ENCODE results near the gene ITPR3. TPM values are rescaled to one million over a fixed set of nuclear protein-coding genes. Genes with fewer than 3 reads are reported as not detected.

Gene ITPR3
- total RNA-seq, 1 donor from 2014 or later, result 42.9 TPM

- Mint-ChIP-seq H3K4me3 (no peak overlapping the region), H3K36me3 (ENCODE audit: low read depth) (no peaks in the 10 kb centered on the region), H3K27me3 (ENCODE audit: insufficient read depth) (peaks cover 31% of the 10 kb centered on the region), H3K9me3 (no peaks in the 10 kb centered on the region), H3K4me1 (ENCODE audit: low read depth) (peaks cover 11% of the 10 kb centered on the region), H3K27ac (no peak overlapping the region)
- intact Hi-C loops (cut with micrococcal nuclease), result no loop called here
- no peak for DNase-seq (ENCODE audit: low spot score)
Observed at GRCh38 chr6:33721508-33721907, 100.4 kb downstream of the ITPR3 start.

DNA sequence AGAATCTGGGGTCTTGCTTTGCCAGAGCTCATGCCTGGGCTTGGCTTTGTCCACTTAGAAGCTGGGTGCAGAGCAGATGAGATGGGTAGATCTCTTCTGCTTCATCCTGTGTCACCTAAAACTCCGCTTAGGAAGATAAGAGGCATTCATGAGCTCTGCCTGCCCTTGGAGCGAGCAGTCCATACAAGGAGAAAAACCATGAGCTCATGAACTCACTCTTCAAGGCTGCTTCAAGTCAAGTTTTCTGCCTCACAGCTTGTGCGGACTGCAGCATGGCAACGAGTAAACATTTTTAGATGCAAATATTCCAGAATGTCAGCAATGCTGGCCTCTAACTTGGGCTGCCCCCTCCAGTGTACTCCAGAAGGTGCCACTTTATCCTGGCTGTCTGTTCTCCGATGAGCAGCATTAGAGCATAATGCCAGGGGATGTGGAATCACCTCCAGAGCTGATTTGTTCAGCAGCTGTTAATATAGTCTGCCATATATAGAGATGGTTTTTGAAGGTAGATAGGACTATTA is 101.0 kb downstream of the ITPR3 start:
- intact Hi-C loops (cut with micrococcal nuclease), result no loop called here

GRCh38 chr6:33723371-33724085 is 102.4 kb downstream of the ITPR3 start:
- intact Hi-C loops (cut with micrococcal nuclease), result no loop called here
- Mint-ChIP-seq H3K36me3 (ENCODE audit: low read depth) (no peaks in the 10 kb centered on the region), H3K27me3 (ENCODE audit: insufficient read depth) (peaks cover 28% of the 10 kb centered on the region), H3K27ac (no peak overlapping the region), H3K9me3 (no peaks in the 10 kb centered on the region), H3K4me1 (ENCODE audit: low read depth) (peaks cover 11% of the 10 kb centered on the region), H3K4me3 (no peak overlapping the region)
- no peak for DNase-seq (ENCODE audit: low spot score)

More for the DNA sequence above, 101.0 kb downstream of the ITPR3 start:
- Mint-ChIP-seq H3K27me3 (ENCODE audit: insufficient read depth) (peaks cover 29% of the 10 kb centered on the region), H3K36me3 (ENCODE audit: low read depth) (no peaks in the 10 kb centered on the region), H3K9me3 (no peaks in the 10 kb centered on the region), H3K4me3 (no peak overlapping the region), H3K4me1 (ENCODE audit: low read depth) (peaks cover 11% of the 10 kb centered on the region), H3K27ac (no peak overlapping the region)
- no peak for DNase-seq (ENCODE audit: low spot score)

- H3K27me3 Mint-ChIP-seq (ENCODE audit: insufficient read depth), result peaks cover 27% of the 10 kb centered on the region
- no peak for DNase-seq (ENCODE audit: low spot score)
- peaks cover 11% of the 10 kb centered on the region for H3K4me1 Mint-ChIP-seq (ENCODE audit: low read depth)
- no peak overlapping the region for H3K27ac Mint-ChIP-seq
- no peak overlapping the region for H3K4me3 Mint-ChIP-seq
- intact Hi-C loops (cut with micrococcal nuclease), result no loop called here
- no peaks in the 10 kb centered on the region for H3K36me3 Mint-ChIP-seq (ENCODE audit: low read depth)
- H3K9me3 Mint-ChIP-seq, result no peaks in the 10 kb centered on the region
Observed at GRCh38 chr6:33724102-33725023, 103.2 kb downstream of the ITPR3 start.

DNA sequence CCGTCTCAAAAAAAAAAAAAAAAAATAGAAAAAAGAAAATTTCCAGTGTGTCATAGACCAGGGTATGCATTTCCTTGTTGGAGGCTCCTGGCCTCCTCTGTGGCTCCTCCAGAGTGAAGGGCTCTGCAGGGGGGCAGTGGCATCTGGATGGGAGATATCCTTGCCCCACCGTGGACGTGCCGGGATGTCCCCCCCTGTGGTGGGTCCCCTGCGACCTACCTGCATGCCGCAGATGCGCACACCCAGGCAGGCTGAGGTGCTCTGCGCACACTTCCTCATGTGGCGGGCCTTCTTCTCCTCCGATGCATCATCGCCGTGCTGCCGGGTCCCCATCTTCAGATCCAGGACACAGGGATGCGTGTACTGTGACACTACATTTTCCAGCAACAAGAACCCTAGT is 104.1 kb downstream of the ITPR3 start:
- H3K27me3 Mint-ChIP-seq (ENCODE audit: insufficient read depth), result peaks cover 26% of the 10 kb centered on the region

GRCh38 chr6:33725891-33726673 is 105.0 kb downstream of the ITPR3 start:
- Mint-ChIP-seq H3K36me3 (ENCODE audit: low read depth) (no peaks in the 10 kb centered on the region), H3K27ac (no peak overlapping the region), H3K4me3 (no peak overlapping the region), H3K27me3 (ENCODE audit: insufficient read depth) (peaks cover 26% of the 10 kb centered on the region), H3K9me3 (no peaks in the 10 kb centered on the region), H3K4me1 (ENCODE audit: low read depth) (peaks cover 11% of the 10 kb centered on the region)
- DNase-seq (ENCODE audit: low spot score), result no peak
- intact Hi-C loops (cut with micrococcal nuclease), result no loop called here

More for the DNA sequence above, 104.1 kb downstream of the ITPR3 start:
- no peak for DNase-seq (ENCODE audit: low spot score)
- Mint-ChIP-seq H3K9me3 (no peaks in the 10 kb centered on the region), H3K4me1 (ENCODE audit: low read depth) (peaks cover 11% of the 10 kb centered on the region), H3K36me3 (ENCODE audit: low read depth) (no peaks in the 10 kb centered on the region), H3K27ac (no peak overlapping the region), H3K4me3 (no peak overlapping the region)
- intact Hi-C loops (cut with micrococcal nuclease), result no loop called here

- intact Hi-C loops (cut with micrococcal nuclease), result no loop called here
- DNase-seq (ENCODE audit: low spot score), result no peak
- no peaks in the 10 kb centered on the region for H3K9me3 Mint-ChIP-seq
- H3K27ac Mint-ChIP-seq, result no peak overlapping the region
- peaks cover 11% of the 10 kb centered on the region for H3K4me1 Mint-ChIP-seq (ENCODE audit: low read depth)
- no peaks in the 10 kb centered on the region for H3K36me3 Mint-ChIP-seq (ENCODE audit: low read depth)
- no peak overlapping the region for H3K4me3 Mint-ChIP-seq
- peaks cover 24% of the 10 kb centered on the region for H3K27me3 Mint-ChIP-seq (ENCODE audit: insufficient read depth)
Observed at GRCh38 chr6:33726696-33727095, 105.6 kb downstream of the ITPR3 start.

DNA sequence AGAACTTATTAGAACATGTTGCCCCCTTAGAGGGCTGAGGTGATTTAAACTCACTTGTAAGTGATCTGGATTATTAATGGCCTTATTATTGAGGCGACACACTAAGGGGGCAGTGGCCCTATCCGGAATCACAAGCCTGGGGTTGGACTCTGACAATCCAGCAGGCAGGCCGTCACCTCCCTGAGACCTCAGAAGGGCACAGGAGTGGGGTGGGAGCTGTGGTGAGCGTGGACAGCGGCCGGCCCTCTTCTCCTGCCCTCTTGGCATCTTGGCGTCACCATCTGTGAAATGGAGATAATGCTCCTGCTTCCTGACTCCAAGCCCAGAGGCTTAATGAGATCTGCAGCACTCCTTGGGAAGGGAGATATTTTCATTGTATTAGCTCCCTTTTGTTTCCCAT is 106.0 kb downstream of the ITPR3 start:
- Mint-ChIP-seq H3K4me3 (no peak overlapping the region), H3K4me1 (ENCODE audit: low read depth) (peaks cover 11% of the 10 kb centered on the region), H3K27me3 (ENCODE audit: insufficient read depth) (peaks cover 21% of the 10 kb centered on the region), H3K36me3 (ENCODE audit: low read depth) (no peaks in the 10 kb centered on the region), H3K27ac (no peak overlapping the region), H3K9me3 (no peaks in the 10 kb centered on the region)
- no peak for DNase-seq (ENCODE audit: low spot score)
- intact Hi-C loops (cut with micrococcal nuclease), result no loop called here

DNA sequence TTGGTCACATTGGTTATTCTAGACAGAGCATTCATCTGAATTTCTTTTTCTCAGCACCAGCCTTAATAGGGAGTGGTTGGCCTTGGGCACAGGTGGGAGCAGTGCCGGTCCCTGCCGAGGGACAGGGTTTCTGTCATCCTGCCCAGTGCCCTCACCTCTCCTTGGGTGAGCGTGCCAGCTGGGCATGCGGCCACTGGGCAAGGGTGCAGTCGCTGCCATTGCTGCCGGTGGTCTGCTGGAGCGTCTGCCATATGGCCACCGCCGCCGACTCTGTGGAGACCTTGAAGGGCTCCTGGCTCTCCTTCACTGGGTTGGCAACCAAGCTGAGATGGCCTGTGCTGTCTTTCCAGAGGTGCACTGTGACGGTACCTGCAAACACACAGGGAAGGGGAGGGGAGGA is 106.8 kb downstream of the ITPR3 start:
- no peak for DNase-seq (ENCODE audit: low spot score)
- Mint-ChIP-seq H3K4me1 (ENCODE audit: low read depth) (peaks cover 11% of the 10 kb centered on the region), H3K27me3 (ENCODE audit: insufficient read depth) (peaks cover 18% of the 10 kb centered on the region), H3K36me3 (ENCODE audit: low read depth) (no peaks in the 10 kb centered on the region), H3K9me3 (no peaks in the 10 kb centered on the region), H3K27ac (no peak overlapping the region), H3K4me3 (no peak overlapping the region)
- intact Hi-C loops (cut with micrococcal nuclease), result no loop called here

DNA sequence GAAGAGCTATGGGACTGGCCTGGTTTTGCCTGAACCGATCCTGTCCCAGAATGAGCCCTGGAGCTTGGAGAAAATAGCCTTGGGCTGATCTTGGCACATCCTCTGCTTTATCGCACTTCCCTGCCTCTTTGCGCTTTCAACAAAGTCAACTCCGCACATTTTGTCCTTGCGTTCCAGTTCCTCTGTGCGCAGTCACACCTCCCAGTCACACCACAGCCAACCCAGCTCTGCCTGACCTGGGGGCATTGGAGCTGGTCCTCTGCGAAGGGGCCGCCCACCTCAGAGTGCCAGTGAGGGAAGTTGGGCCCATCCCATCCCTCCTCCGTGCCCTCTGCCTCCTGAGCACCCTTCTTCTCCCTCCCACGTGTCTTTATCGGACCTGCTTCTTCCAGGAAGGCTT is 107.3 kb downstream of the ITPR3 start:
- intact Hi-C loops (cut with micrococcal nuclease), result no loop called here
- Mint-ChIP-seq H3K4me3 (no peak overlapping the region), H3K9me3 (no peaks in the 10 kb centered on the region), H3K27me3 (ENCODE audit: insufficient read depth) (peaks cover 13% of the 10 kb centered on the region), H3K36me3 (ENCODE audit: low read depth) (no peaks in the 10 kb centered on the region), H3K27ac (no peak overlapping the region), H3K4me1 (ENCODE audit: low read depth) (peaks cover 11% of the 10 kb centered on the region)
- DNase-seq (ENCODE audit: low spot score), result no peak

DNA sequence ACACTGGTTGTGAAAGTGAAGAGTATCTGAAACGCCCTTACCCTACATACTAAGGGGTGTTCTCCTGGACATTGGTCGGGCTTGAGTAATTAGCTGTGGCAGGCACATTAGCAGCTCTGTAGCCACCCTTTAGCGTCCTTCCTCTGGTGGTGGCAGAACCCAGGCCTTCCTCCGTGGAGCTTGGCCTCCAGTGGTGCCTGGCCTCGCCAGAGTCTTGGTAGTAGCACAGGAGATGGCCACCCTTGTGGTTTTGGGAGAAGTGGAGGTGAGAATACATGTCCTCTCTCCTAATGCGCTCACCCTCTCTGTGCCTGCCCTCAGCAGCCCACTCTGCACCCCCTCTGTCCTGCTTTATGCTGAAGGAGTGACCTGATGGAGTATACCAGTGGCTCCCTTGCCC is 107.9 kb downstream of the ITPR3 start:
- Mint-ChIP-seq H3K9me3 (no peaks in the 10 kb centered on the region), H3K27me3 (ENCODE audit: insufficient read depth) (peaks cover 10% of the 10 kb centered on the region), H3K27ac (no peak overlapping the region), H3K4me3 (no peak overlapping the region), H3K36me3 (ENCODE audit: low read depth) (no peaks in the 10 kb centered on the region), H3K4me1 (ENCODE audit: low read depth) (peaks cover 6% of the 10 kb centered on the region)
- intact Hi-C loops (cut with micrococcal nuclease), result no loop called here
- no peak for DNase-seq (ENCODE audit: low spot score)

DNA sequence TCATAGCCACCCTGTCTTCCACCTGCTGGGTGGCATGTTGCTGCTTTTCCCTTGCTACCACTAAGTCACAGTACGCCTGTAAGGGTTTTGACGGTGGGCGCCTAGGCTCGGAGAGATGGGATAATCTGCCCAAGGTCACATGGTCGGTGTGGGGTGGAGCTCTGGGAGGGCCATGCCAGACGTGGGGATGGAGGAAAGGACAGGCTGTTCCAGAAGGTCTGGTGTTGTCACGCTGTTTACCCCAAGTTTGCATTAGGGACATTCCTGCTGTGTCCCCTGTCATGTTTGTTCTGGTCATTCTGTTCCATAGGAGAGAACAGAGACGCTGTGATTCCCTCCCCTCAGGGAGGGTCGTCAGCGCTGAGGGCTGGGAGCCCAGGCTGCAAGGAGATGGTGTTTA is 109.5 kb downstream of the ITPR3 start:
- H3K9me3 Mint-ChIP-seq, result no peaks in the 10 kb centered on the region
- H3K27me3 Mint-ChIP-seq (ENCODE audit: insufficient read depth), result peaks cover 7% of the 10 kb centered on the region
- no peak for DNase-seq (ENCODE audit: low spot score)
- no peak overlapping the region for H3K4me3 Mint-ChIP-seq
- intact Hi-C loops (cut with micrococcal nuclease), result no loop called here
- peak overlapping the region; percentile 19 for H3K27ac Mint-ChIP-seq
- H3K36me3 Mint-ChIP-seq (ENCODE audit: low read depth), result no peaks in the 10 kb centered on the region
- H3K4me1 Mint-ChIP-seq (ENCODE audit: low read depth), result no peaks in the 10 kb centered on the region
